GM19043 (cell line): ENCODE data around the gene NDUFS4.
"Not testable (repeated sequence)": the region's sequence is repeated elsewhere in the genome, so short reads cannot be mapped to it uniquely, and the experiment has no call there.

Source experiments
- ATAC-seq: cut with Tn5 transposase; IDR thresholded peaks from one replicate; pipeline ENCODE4 v1.9.1; 2021; ENCODE audit warnings: low read depth; ENCODE audit not compliant: unreplicated experiment

NDUFS4 gene

DNA sequence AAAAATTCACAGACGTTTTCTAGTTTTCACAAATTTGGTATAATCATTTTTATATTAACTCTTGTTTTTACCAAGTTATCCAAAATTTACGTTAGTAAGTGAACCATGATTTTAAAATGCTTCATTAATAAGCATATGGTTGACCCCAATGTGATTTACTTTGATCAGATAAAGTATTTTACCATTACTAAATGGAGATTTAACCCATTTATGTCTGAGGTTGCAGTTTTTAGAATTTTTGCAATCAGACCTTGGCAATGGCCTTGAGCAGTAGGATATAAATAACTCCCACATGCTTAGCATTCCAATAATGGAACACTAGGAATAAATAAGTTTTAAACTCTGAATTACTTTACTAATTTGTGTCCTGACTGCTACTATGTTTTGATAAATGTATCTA, 84.6 kb downstream of the NDUFS4 start:
- ATAC-seq, result no peak

DNA sequence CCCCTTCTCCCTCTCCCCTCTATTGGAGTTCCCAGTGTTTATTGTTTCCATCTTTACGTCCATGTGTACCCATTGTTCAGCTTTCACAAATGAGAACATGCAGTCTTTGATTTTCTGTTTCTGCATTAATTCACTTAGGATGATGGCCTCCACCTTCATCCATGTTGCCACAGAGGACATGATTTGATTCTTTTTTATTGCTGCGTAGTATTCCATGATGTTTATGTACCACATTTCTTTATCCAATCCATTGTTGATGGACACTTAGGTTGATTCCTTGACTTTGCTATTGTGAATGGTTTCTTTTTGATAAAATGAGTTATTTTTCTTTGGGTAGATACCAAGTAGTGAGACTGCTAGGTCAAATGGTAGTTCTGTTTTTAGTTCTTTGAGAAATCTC, 88.9 kb downstream of the NDUFS4 start:
- ATAC-seq, result no peak

- ATAC-seq, result not testable (repeated sequence)
Measured at GRCh38 chr5:53660573-53660972, 100.1 kb downstream of the NDUFS4 start.

DNA sequence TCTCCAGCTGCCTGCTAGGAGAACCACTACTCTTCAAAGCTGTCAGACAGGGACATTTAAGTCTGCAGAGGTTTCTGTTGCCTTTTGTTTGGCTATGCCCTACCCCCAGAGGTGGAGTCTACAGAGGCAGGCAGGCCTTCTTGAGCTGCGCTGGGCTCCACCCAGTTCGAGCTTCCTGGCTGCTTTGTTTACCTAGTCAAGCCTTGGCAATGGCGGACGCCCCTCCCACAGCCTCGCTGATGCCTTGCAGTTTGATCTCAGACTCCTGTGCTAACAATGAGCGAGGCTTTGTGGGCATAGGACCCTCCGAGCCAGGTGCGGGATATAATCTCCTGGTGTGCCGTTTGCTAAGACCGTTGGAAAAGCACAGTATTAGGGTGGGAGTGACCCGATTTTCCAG, 104.9 kb downstream of the NDUFS4 start:
- not testable (repeated sequence) for ATAC-seq

GRCh38 chr5:53667621-53668020, 107.2 kb downstream of the NDUFS4 start:
- ATAC-seq, result no peak

GRCh38 chr5:53671447-53671846, 111.0 kb downstream of the NDUFS4 start:
- no peak for ATAC-seq

GRCh38 chr5:53674121-53674520, 113.7 kb downstream of the NDUFS4 start:
- ATAC-seq, result no peak

- ATAC-seq, result no peak
Measured at GRCh38 chr5:53677632-53678031, 117.2 kb downstream of the NDUFS4 start.

DNA sequence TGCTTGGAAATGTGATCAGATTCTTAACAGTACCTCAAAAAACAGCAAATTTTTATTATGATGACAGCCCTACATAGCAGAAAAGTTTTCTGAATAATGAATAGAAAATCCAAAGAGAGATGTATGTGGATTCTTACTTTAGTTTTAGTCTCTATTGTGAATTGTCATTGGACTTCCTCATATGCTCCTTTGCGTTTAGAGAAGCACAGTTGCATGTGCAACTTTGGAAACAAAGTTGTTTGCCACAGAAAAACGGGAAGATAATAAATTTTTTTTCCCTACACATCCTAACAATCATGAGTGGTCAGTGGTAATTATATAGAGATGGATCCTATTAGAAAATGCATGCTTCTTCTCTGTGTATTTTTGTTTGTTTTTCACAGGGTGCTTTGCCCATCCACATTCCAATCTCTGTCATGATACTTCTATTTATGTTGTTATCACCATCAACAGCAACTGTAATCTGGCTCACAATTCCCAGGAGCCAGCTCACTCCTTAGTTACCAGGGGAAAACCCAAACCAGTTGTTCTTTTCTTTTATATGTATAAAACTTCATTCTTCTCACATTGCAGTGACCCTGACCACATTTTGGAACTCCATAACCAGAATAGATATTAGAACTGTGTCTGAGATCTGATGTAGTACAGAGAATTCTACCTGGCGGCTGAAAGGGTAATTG, 118.7 kb downstream of the NDUFS4 start:
- ATAC-seq, result no peak

DNA sequence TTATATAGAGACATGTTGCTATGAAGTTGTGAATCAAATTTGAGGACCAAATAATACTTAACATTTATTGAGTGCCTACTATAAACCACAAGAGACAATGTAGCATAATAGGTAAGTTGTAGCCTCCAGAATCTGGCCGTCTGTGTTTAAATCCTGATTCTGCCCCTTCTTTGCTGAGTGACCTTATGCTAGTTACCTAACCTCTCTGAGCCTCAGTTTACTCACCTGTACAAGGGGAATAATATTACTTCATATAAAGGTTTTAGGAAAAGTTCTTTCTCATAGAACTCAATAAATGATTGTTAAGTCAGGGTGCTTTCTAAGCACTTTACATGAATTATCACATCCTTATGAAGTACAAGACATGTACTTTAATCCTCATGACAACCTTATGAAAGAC, 120.6 kb downstream of the NDUFS4 start:
- ATAC-seq, result no peak

GRCh38 chr5:53691014-53691413, 130.6 kb downstream of the NDUFS4 start:
- ATAC-seq, result no peak

- ATAC-seq, result no peak
Measured at GRCh38 chr5:53694520-53695022, 134.1 kb downstream of the NDUFS4 start.

GRCh38 chr5:53710405-53710804, 150.0 kb downstream of the NDUFS4 start:
- not testable (repeated sequence) for ATAC-seq

GRCh38 chr5:53712327-53712726, 151.9 kb downstream of the NDUFS4 start:
- ATAC-seq, result no peak

GRCh38 chr5:53713978-53714666, 153.7 kb downstream of the NDUFS4 start:
- ATAC-seq, result no peak

DNA sequence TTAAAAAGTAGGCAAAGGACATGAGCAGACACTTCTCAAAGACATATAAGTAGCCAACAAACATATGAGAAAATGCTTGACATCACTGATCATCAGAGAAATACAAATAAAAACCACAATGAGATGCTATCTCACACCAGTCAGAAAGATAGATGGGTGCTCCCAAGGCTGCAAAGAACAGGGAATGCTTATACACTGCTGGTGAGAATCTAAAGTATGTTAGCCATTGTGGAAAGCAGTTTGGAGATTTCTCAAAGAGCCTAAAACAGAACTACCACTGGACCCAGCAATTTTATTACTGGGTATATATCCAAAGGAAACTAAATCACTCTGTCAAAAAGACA, 154.2 kb downstream of the NDUFS4 start:
- no peak for ATAC-seq

DNA sequence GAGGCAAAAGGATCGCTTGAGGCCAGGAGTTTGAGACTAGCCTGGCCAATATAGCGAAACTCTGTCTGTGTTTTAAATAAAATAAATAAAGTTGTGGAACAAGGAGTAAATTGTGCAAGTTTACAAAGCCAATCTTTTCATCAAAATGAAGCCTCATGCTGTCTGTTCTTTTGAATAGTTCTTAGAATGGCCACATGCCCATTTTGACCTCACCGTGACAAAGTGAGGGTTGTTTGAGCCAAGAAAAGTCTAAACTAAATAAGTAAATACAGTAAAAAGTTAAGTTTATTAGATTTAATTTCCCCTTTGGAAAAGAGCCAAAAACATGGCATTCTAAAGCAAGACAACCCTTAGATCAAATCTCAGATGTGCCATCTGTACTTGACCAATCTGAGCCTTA, 165.7 kb downstream of the NDUFS4 start:
- no peak for ATAC-seq

DNA sequence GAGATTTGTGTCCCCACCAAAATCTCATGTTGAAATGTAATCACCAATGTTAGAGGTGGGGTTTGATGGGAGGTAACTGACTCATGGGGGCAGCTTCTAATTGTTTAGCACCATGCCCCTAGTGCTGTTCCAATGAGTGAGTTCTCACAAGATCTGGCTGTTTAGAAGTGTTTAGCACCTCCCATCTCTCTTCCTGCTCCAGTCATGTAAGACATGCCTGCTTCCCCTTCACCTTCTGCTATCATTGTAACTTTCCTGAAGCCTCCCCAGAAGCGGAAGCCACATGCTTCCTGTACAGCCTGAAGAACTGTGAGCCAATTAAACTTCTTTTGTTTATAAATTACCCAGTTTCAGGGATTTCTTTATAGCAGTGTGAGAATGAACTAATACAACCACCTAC, 170.5 kb downstream of the NDUFS4 start:
- no peak for ATAC-seq
